Tongue (tissue), 2 donors: ENCODE results near the gene GRIN2C. TPM values are rescaled to one million over a fixed set of nuclear protein-coding genes. Genes with fewer than 3 reads are reported as not detected.

Experiments
- DNase-seq: peaks from one replicate; pipeline ENCODE4 v3.0.0-alpha.2; 2015
- total RNA-seq: library from RNA; depleted of rRNA; stranded (reverse); fragments of >200 nt; gene quantifications from one replicate; pipeline ENCODE4 v1.2.3, GENCODE V29; 2014

GRIN2C gene
- total RNA-seq, 1 donor from 2014 or later = 1.6 TPM

GRCh38 chr17:74864297-74864865 is 4.7 kb upstream of the GRIN2C start:
- DNase-seq = no peak

DNA sequence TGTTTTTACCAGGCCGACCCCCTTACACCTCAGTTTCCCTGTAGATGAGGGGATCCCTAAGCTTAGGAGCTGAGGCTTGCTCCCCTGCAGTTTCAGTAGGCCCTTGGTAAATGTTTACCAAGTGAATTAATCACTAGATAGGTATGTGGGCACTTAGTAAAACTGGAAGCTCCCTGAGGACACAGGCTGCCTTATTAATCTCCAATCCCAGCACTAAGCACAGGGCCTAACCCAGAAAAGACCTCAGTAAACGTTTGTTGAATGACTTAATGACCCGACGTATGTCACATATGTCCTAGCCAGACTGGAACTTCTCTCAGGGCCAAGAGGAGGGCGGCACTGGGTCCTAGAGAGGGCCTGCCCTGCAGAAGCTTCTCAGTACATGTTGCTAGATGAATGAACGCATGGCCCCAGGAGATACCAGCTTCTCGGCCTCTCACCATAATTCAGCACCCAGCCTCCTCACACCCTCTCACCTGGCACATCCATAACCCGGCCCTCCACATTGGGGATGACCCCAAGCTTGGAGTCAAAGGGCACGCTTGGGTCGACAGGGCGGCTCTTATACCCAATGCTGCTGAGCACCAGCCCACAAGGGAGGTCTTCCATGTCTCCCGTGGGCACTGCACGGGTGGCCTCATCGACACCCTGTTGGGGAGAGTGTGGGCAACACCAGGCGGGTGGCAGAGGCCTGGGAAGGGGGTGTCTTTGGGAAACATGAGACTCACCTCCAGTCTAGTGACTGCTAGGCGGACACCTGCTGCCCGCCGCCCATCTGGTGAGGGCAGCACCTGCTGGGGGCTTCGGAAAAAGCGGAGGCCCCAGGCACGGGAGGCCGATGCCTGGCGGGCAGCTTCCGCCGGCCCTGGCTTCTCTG is 4.0 kb upstream of the GRIN2C start:
- DNase-seq = no peak

DNA sequence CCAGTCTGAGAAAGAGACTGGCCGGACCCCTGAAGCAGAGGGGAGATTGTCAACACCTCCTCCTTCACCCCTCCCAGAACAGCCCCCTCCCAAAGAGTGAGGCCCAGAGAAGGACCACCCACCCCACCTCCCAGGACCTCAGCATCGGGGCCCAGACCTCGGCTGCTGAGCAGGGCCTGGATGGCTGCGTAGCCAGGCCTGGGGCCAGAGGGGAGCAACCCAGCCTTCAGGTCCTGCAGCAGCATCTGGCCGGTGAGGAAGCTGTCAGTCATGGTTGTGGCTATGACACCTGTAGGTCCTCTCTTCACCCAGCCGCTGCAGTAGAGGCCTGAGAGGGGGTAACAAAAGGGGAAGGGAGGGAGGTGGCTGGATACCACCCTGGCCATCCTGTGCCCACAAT is 3.2 kb upstream of the GRIN2C start:
- DNase-seq = no peak

- peak; percentile 82 for DNase-seq
These were observed 2.6 kb upstream of the GRIN2C start for GRCh38 chr17:74862108-74862901.

DNA sequence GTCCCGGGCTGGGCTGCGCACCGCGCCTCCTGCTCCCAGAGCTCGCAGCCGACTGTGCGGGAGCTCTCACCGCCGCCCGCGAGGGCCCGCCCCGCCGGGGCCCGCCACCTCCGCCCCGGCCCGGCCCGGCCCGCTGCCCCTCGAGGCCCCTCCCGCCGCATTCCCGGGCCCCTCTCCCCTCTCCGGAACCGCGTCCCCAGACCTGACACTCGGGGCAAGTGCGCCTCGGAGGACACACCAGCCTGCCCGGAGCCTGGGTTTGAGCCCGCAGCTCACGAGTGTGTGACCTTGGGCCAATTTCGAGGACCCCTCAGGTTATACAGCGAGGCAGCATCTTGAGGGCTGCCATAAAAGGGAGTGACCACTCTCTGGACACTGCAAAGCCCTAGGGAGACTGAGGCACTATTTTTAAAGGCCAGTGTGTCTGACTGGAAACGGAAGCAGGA is 2.0 kb upstream of the GRIN2C start:
- no peak for DNase-seq

GRCh38 chr17:74860872-74861661 is 1.4 kb upstream of the GRIN2C start:
- DNase-seq = no peak

DNA sequence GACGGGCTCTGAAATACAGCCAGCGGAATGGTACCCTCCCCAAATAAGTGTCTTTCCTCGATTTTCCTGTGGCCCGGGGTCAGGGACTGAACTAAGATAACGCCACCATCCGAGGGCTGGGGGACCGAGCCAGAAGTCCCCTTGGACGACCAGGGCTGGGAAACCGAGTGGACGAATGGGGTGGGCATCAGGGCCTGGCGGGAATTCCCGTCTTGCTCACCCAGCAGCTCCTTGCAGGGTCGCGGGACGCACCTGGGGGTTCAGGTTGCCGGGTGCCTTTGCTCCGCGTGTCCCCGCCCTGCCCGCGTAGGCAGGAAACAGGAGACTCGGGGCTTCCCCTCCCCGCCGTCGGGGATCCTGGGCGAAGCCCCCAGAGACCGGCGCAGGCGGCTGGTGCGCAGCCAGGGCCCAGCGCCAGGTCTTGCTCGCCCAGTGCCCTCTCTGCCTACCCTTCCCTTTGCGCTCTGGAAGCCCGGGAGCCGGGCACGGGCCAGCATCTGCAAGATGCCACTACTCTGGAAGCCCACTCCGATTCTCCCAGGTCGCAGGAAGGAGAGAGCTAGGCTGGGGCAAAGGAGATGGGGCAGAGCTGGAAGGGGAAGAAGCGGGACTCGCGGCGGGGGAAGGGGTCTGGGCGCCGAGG is 665 bp upstream of the GRIN2C start:
- DNase-seq = no peak

DNA sequence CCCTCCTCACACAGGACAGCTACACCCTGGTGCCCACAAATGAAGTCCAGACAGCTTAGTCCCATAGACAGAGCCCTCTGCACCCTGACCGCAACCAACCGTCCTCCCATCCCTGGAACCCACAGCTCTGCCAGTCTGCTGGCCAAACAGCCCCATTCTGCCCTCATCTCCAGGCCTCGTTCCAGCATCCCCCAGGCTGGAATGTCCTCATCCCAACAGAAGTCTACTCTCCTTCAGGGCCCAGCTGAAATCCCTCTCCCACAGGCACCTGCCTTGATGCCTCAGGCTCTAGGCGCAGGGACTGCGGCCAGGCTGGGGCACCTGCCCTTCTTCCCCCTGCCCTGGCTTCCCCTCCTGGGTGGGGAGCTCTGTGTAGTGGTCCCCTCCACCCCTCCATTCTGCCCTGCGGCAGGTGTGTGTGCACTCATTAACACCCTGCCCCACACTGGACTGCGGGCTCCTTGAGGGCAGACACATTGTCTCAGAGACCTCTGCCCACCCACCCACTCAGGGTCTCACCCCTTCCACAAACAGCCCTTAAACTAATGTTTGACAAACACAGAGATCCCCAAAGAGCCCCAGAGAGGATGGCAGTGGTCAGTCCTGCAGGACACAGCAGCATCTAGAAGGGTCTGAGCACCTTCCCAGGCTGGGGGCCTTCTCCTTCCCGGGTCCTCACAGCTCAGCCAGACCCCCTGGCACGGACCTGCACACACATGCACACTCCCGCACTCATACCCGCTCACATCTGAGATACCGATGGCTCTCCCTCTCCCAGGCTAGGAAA is 820 bp downstream of the GRIN2C start:
- DNase-seq = no peak

DNA sequence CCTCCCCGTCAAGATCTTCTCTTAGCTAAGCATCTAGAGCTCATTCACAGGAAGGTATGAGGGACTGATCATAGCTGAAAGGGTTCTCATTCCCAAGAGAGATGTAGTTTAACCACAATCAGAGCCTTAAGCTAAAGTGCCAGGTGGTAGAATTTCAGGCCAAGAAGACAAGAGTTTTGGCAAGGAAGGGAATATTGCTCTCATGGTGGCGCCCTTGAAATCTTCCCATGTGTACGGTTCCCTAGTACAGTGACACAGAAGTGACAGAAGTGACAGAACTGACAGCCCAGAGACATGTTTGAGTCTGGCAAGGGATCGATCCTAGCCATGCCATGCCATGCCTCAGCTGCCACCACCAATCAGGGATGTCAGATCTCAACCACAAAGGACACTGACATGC is 2.5 kb downstream of the GRIN2C start:
- DNase-seq = no peak

DNA sequence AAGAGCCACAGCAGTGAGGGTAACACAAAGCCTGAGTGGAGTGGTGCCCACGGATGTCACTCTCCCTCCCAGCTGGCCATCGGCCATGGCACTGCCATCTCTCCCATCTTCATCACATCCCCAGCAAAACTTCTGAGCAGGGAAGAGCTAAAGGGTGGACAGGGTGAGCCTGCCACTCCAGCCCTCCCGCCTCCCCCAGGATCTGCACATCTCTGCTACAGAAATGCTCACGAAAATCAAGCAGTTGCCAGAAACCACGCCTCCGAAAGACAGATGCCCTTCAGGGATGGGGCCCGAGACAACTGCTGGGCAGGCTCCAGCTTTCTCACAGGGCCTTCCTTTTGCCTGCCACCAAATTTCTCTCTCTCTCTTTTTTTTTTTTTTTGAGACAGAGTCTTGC is 3.6 kb downstream of the GRIN2C start:
- peak; percentile 51 for DNase-seq

DNA sequence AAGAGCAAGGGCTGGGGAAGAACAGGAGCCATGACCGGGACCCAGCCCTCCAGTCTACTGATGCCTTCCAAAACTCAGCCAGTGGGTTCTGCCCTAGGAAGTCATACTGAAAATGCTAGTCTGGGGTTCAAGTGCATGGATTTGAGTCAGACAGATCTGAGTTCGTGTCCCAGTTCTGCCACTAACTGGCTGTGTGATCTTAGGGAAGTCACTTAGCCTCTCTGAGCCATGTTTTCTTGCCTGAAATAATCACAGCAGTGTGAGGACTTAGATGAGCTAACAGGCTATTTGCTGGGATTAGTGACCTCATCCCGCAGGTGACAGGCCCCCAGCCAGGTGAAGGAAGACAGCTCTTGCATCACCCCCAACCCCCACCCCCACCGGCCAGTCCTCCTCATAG is 4.4 kb downstream of the GRIN2C start:
- DNase-seq = no peak

DNA sequence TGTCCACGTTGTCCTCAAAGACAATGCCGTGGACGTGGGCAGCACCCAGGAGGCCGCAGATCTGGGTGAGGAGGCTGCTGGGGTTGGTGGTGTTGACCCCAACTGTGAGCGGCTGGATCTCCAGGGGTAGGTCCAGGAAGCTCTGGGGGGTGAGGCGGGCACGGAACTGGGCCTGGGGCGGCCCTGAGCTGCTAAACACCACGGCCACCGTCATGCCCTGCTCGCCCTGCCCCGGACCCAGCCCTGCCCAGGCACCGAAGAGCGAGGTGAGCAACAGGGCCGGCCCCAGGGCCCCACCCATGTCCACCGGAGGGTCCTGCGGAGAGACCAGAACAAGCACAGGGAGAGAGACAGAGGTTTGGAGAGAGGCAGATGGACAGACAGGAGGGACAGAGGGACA is 4.9 kb downstream of the GRIN2C start:
- no peak for DNase-seq

DNA sequence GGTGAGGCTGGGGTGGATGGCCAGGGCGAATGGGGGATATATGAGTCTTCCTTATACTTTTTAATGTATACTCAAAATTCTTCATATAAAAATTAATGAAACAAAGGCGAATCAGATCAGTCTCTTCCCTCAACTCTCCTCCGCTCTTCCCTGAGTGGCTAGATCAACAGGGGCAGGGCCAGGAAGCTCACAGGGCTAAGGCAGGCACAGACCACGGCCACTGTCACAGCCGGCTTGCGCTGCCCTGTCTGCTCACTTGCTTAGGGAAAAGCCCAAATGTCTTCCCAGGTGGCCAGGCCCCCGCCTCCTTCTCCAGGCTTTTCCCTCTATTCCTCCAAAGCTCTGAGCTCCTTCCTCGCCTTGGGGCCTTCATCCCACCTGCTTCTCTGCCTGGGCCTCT is 6.0 kb downstream of the GRIN2C start:
- no peak for DNase-seq

- DNase-seq = no peak
These were observed 6.7 kb downstream of the GRIN2C start for GRCh38 chr17:74853048-74853397.

DNA sequence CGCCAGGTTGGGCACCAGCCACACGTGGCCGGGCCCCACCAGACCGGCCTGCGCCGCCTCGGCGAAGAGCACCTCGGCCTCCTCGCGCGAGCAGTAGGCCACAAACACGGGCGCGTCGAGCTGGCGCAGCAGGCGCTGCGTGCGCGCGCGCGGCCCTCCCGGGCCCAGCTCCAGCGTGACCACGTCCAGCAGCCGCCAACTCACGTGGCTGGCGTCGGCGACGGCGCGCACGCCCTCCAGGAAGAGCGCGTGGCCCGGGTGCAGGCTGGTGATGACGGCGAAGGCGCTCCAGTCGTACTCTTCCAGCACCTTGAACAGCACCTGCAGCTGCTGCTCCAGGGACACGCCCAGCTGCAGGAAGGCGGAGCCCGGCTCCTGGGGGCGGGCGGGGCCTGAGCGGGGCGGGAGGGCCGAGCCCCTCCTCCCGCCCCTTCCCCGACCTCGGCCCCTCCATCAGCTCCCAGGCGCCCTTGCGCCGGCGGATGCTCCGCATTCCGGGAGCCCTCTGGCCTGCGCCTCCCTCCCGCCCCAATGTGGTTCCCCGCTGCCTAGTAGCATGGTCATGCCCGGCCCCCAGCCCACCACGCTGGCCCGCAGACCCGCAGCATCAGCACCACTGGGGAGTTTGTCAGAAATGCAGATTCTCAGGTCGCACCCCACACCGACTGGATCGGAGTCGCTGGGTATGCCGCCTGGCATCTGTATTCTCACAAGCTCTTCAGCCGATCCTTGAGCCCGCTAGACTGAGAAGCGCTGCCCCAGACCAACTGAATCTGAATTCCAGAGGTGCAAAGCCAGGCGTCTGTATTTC is 7.2 kb downstream of the GRIN2C start:
- DNase-seq = peak; percentile 41

GRCh38 chr17:74851612-74852236 is 8.0 kb downstream of the GRIN2C start:
- no peak for DNase-seq

GRCh38 chr17:74850914-74851313 is 8.8 kb downstream of the GRIN2C start:
- no peak for DNase-seq

DNA sequence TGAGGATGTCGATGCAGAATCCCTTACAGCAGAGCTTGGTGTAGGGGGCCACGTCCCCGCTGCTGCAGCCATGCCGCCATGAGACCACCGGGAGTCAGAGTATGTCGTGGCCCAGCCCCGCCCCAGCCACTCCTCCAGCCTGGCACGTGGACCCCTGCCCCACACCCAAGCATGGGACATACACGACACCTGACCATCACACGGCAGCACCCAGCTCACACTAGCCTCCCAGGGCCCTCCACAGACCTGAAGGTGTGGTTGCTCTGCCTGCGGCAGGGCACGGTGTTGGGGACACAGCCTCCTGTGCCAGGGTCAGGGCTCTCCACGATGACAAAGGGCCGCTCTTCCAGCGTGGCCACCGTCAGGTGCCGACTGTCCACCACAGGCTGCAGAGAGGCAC is 9.4 kb downstream of the GRIN2C start:
- no peak for DNase-seq

DNA sequence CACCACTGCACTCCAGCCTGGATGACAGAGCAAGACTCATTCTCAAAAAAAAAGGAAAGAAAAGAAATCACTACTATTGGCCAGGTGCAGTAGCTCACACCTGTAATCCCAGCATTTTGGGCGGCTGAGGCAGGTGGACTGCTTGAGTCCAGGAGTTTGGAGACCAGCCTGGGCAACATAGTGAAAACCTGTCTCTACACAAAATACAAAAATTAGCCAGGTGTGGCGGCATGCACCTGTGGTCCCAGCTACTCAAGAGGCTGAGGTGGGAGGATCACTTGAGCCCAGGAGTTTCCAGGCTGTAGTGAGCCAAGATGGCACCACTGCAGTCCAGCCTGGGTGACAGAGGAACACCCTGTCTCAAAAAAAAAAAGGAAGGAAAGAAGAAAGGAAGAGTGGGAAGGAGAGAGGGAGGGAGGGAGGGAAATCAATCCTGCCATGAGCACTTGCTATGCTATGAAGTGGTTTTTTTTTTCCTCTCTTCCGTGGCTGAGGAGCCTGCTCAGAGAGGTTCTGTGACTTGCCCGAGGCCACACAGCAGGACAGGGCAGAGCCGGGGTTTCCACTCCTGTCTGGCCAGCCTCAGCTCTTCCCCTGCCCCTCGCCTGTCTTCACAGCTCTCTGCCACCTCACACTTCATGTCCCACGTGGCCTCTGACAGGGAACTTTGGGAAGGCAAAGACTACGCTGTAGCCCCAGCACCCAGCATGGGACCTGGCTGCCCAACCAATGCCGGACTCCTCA is 10.9 kb downstream of the GRIN2C start:
- DNase-seq = no peak
